ENCODE data around the gene SELENOK. TPM values are rescaled to one million over a fixed set of nuclear protein-coding genes. Genes with fewer than 3 reads are reported as not detected.
A peak's percentile ranks its signal among the peaks of the same experiment; 100 is the strongest.

SELENOK gene
- total RNA-seq, 3 donors from 2014 or later (not counting 1 experiment from before 2014, with no cell fraction given): 79.2 to 116 (median 95.4) TPM

- H3K4me3 ChIP-seq (ENCODE audit: low read length): no peak overlapping the region
- DNase-seq (peak in 1 of 2 donors; percentile 13), ATAC-seq (no peak)
- WGBS (ENCODE audit: insufficient coverage): no CpG with 5 or more reads among the region's 3 CpGs
- peaks cover 11% of the 10 kb centered on the region for H3K4me1 ChIP-seq (ENCODE audit: control insufficient read depth, insufficient read depth, low read length)
- no peak overlapping the region for H3K27ac Mint-ChIP-seq
- no peaks in the 10 kb centered on the region for H3K36me3 Mint-ChIP-seq
- TF ChIP-seq, protein P1, sequence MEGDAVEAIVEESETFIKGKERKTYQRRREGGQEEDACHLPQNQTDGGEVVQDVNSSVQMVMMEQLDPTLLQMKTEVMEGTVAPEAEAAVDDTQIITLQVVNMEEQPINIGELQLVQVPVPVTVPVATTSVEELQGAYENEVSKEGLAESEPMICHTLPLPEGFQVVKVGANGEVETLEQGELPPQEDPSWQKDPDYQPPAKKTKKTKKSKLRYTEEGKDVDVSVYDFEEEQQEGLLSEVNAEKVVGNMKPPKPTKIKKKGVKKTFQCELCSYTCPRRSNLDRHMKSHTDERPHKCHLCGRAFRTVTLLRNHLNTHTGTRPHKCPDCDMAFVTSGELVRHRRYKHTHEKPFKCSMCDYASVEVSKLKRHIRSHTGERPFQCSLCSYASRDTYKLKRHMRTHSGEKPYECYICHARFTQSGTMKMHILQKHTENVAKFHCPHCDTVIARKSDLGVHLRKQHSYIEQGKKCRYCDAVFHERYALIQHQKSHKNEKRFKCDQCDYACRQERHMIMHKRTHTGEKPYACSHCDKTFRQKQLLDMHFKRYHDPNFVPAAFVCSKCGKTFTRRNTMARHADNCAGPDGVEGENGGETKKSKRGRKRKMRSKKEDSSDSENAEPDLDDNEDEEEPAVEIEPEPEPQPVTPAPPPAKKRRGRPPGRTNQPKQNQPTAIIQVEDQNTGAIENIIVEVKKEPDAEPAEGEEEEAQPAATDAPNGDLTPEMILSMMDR (IDR thresholded peaks at IDR 0.05): no peak
- intact Hi-C loops (cut with micrococcal nuclease): no loop called here
- no peaks in the 10 kb centered on the region for H3K27me3 ChIP-seq (ENCODE audit: control insufficient read depth, insufficient read depth, low read length)
- no peaks in the 10 kb centered on the region for H3K27me3 Mint-ChIP-seq (ENCODE audit: low read depth in 2 of 2)
- no peak overlapping the region for H3K4me3 Mint-ChIP-seq
- H3K9me3 ChIP-seq (ENCODE audit: control insufficient read depth, insufficient read depth, low read length): no peaks in the 10 kb centered on the region
- peaks cover 38 to 46% of the 10 kb centered on the region in 2 donors for H3K4me1 Mint-ChIP-seq
- H3K27ac ChIP-seq (ENCODE audit: low read length): no peak overlapping the region
- H3K36me3 ChIP-seq (ENCODE audit: control insufficient read depth, insufficient read depth, low read length): peaks cover 23% of the 10 kb centered on the region
- H3K9me3 Mint-ChIP-seq: no peaks in the 10 kb centered on the region
These were observed 6.4 kb downstream of the SELENOK start for GRCh38 chr3:53885239-53885638.

DNA sequence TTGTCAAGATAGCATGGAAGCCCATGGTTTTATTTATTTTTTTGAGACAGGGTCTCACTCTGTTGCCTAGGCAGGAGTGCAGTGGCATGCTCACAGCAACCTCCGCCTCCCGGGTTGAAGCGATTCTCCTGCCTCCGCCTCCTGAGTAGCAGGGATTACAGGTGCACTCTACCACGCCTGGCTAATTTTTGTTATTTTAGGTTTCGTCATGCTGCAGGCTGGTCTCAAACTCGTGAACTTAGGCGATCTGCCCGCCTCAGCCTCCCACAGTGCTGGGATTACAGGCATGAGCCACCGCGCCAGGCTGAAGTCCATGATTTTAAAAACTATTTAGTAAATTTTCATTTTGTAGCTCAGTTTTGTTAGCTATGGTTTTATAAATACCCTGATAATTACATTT, 7.0 kb downstream of the SELENOK start:
- no peaks in the 10 kb centered on the region for H3K9me3 ChIP-seq (ENCODE audit: control insufficient read depth, insufficient read depth, low read length)
- 98% methylated on average over 11 of the region's 11 CpGs for WGBS (ENCODE audit: insufficient coverage)
- Mint-ChIP-seq H3K27ac (no peak overlapping the region), H3K9me3 (no peaks in the 10 kb centered on the region), H3K27me3 (ENCODE audit: low read depth in 2 of 2) (no peaks in the 10 kb centered on the region), H3K36me3 (no peaks in the 10 kb centered on the region), H3K4me1 (peaks cover 38 to 41% of the 10 kb centered on the region in 2 donors), H3K4me3 (no peak overlapping the region)
- H3K36me3 ChIP-seq (ENCODE audit: control insufficient read depth, insufficient read depth, low read length): peaks cover 27% of the 10 kb centered on the region
- DNase-seq (no peak), ATAC-seq (no peak)
- H3K27ac ChIP-seq (ENCODE audit: low read length): no peak overlapping the region
- peaks cover 11% of the 10 kb centered on the region for H3K4me1 ChIP-seq (ENCODE audit: control insufficient read depth, insufficient read depth, low read length)
- H3K4me3 ChIP-seq (ENCODE audit: low read length): no peak overlapping the region
- TF ChIP-seq, protein P1 (IDR thresholded peaks at IDR 0.05): no peak
- intact Hi-C loops (cut with micrococcal nuclease): no loop called here
- H3K27me3 ChIP-seq (ENCODE audit: control insufficient read depth, insufficient read depth, low read length): no peaks in the 10 kb centered on the region

DNA sequence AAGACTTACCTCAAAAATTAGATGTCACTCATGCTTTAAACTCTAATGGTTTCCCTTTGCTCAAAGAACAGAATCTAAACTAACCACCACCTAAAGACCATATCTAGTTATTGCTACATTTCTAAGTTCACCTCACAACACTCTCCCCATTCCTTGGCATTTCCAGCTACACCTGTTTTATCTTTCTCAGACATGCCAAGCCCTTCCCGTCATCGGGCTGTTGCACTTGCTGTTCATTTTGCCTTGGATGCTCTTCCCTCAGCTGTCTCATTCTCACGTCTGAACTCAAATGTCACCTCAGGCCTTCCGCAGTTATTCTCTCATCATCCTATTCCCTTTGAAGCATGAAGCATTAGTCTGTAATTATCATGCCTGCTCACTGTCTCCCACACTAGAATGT, 8.7 kb downstream of the SELENOK start:
- DNase-seq: no peak
- intact Hi-C loops (cut with micrococcal nuclease): loop anchor here (1.0 kb wide), 1 partner anchor 8 kb away; the partner anchor contains the start of gene SELENOK
- Mint-ChIP-seq H3K4me1 (peaks cover 33% of the 10 kb centered on the region in 2 donors), H3K4me3 (peak overlapping the region; percentile 99), H3K27ac (peak overlapping the region; percentile 88 to 95), H3K27me3 (ENCODE audit: low read depth in 2 of 2) (no peaks in the 10 kb centered on the region), H3K36me3 (peaks cover 6% of the 10 kb centered on the region), H3K9me3 (no peaks in the 10 kb centered on the region)
- Histone ChIP-seq H3K27ac (ENCODE audit: low read length) (no peak overlapping the region), H3K27me3 (ENCODE audit: control insufficient read depth, insufficient read depth, low read length) (no peaks in the 10 kb centered on the region), H3K4me3 (ENCODE audit: low read length) (no peak overlapping the region), H3K36me3 (ENCODE audit: control insufficient read depth, insufficient read depth, low read length) (peaks cover 41% of the 10 kb centered on the region), H3K9me3 (ENCODE audit: control insufficient read depth, insufficient read depth, low read length) (no peaks in the 10 kb centered on the region), H3K4me1 (ENCODE audit: control insufficient read depth, insufficient read depth, low read length) (peaks cover 11% of the 10 kb centered on the region)
- WGBS (ENCODE audit: insufficient coverage): 97% methylated on average over 4 of the region's 4 CpGs
- ATAC-seq: no peak
- TF ChIP-seq, protein P1 (IDR thresholded peaks at IDR 0.05): no peak

All from natural killer cell (primary cell).